Measurements from ENCODE around the gene RDH5. TPM values are rescaled to one million over a fixed set of nuclear protein-coding genes. Genes with fewer than 3 reads are reported as not detected.

RDH5 gene
- total and polyA plus RNA-seq, 10 donors: 4.7 to 17.4 (median 12.9) TPM

- no peak for DNase-seq
- H3K36me3 ChIP-seq: no peaks in the 10 kb centered on the region
- H3K27me3 ChIP-seq (replicated peaks in 1 of 7): no peaks in the 10 kb centered on the region
- H3K4me3 ChIP-seq: no peak overlapping the region
- H3K4me1 ChIP-seq: peaks cover 19 to 56% (median 41%) of the 10 kb centered on the region in 6 donors
- no peaks in the 10 kb centered on the region for H3K9me3 ChIP-seq
- no peak overlapping the region for H3K27ac ChIP-seq
- intact Hi-C loops (cut with DNase I; ENCODE audit: low total_unique reads): no loop called here
- WGBS, 5 donors: 80 to 100% (median 92%) methylated on average over 2 to 3 of the region's 3 CpGs
- no peak for TF ChIP-seq POLR2A (IDR thresholded peaks at IDR 0.05)
- TF ChIP-seq POLR2AphosphoS5 (IDR thresholded peaks at IDR 0.05): no peak
- TF ChIP-seq CTCF (IDR thresholded peaks at IDR 0.05 in 8 of 11, conservative IDR thresholded peaks at IDR 0.05 in 3 of 11): no peak
These were observed 14.4 kb downstream of the RDH5 start for GRCh38 chr12:55734595-55734994.

- intact Hi-C loops (cut with DNase I; ENCODE audit: low total_unique reads): no loop called here
- no peaks in the 10 kb centered on the region for H3K27me3 ChIP-seq (replicated peaks in 1 of 7)
- H3K36me3 ChIP-seq: no peaks in the 10 kb centered on the region
- no peak for TF ChIP-seq POLR2A (IDR thresholded peaks at IDR 0.05)
- TF ChIP-seq CTCF (IDR thresholded peaks at IDR 0.05 in 8 of 11, conservative IDR thresholded peaks at IDR 0.05 in 3 of 11): no peak
- no peak for TF ChIP-seq POLR2AphosphoS5 (IDR thresholded peaks at IDR 0.05)
- peaks cover 12 to 41% (median 26%) of the 10 kb centered on the region in 6 donors for H3K4me1 ChIP-seq
- H3K4me3 ChIP-seq: no peak overlapping the region
- 65 to 83% (median 76%) methylated on average over 3 of the region's 3 CpGs for WGBS, 5 donors
- DNase-seq: no peak
- no peak overlapping the region for H3K27ac ChIP-seq
- H3K9me3 ChIP-seq: no peaks in the 10 kb centered on the region
These were observed 15.9 kb downstream of the RDH5 start for GRCh38 chr12:55736076-55736475.

GRCh38 chr12:55736780-55737580 is 16.8 kb downstream of the RDH5 start:
- WGBS, 5 donors: 48 to 65% (median 51%) methylated on average over 6 of the region's 6 CpGs
- H3K4me1 ChIP-seq: peaks cover 12 to 35% (median 20%) of the 10 kb centered on the region in 6 donors
- peaks cover 0 to 4% (median 0%) of the 10 kb centered on the region in 7 donors for H3K27me3 ChIP-seq (replicated peaks in 1 of 7)
- DNase-seq: peak; percentile 86
- intact Hi-C loops (cut with DNase I; ENCODE audit: low total_unique reads): no loop called here
- TF ChIP-seq CTCF (IDR thresholded peaks at IDR 0.05 in 8 of 11, conservative IDR thresholded peaks at IDR 0.05 in 3 of 11) (peak; percentile 60 to 86 (median 79)), POLR2AphosphoS5 (IDR thresholded peaks at IDR 0.05) (peak in 1 of 3 donors; percentile 30), POLR2A (IDR thresholded peaks at IDR 0.05) (no peak)
- no peak overlapping the region for H3K4me3 ChIP-seq
- H3K9me3 ChIP-seq: no peaks in the 10 kb centered on the region
- H3K36me3 ChIP-seq: no peaks in the 10 kb centered on the region
- peak overlapping the region in 4 of 8 donors; percentile 86 to 89 (median 88) for H3K27ac ChIP-seq

DNA sequence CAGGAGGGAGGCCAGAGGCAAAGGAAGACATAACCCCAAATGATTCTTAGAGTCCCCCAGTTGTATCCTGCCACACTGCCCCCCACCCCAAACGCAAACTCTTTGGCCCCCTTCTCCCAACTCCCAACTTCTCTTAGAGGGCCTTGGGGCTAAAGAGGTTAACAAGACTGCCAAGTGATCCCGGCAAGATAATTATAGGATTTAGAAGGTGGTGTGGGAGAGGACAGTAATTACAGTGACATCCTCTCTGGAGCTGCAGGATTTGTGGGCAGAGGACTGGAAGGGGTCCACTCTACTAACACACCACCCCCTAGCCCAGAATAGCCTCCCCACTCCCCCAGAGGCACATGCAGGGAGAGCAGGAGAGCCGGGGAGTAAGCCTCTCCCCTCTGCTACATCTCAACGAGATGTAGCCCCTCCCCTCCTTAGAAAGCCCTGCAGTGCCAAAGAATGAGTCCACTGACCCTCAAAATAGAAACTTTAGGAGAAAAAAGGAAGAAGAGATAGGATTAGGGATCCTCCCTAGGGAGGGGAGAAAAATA is 17.5 kb downstream of the RDH5 start:
- peaks cover 12 to 35% (median 23%) of the 10 kb centered on the region in 6 donors for H3K4me1 ChIP-seq
- WGBS, 5 donors: 16 to 29% (median 23%) methylated on average over 4 of the region's 4 CpGs
- DNase-seq: no peak
- intact Hi-C loops (cut with DNase I; ENCODE audit: low total_unique reads): no loop called here
- no peaks in the 10 kb centered on the region for H3K36me3 ChIP-seq
- peaks cover 0 to 9% (median 0%) of the 10 kb centered on the region in 7 donors for H3K27me3 ChIP-seq (replicated peaks in 1 of 7)
- TF ChIP-seq POLR2A (IDR thresholded peaks at IDR 0.05) (no peak), CTCF (IDR thresholded peaks at IDR 0.05 in 8 of 11, conservative IDR thresholded peaks at IDR 0.05 in 3 of 11) (peak in 1 of 11 experiments; percentile 11)
- H3K4me3 ChIP-seq: peak overlapping the region in 6 of 8 donors; percentile 57 to 75 (median 61)
- H3K27ac ChIP-seq: peak overlapping the region; percentile 58 to 89 (median 86)
- no peaks in the 10 kb centered on the region for H3K9me3 ChIP-seq
